DOHH2 (cell line): ENCODE measurements around the gene TRIM28.

Experiments
- H3F3A ChIP-seq: fragments of 200-600 bp; sonication (generic), shearing (Covaris generic); 2 replicates; pipeline ENCODE4 v1.6.0; 2016; ENCODE audit warnings: antibody characterized with exemption, mild to moderate bottlenecking; ENCODE audit not compliant: control insufficient read depth, insufficient read depth
- H3K27ac ChIP-seq: fragments of 200-600 bp; sonication (generic); 2 replicates; pipeline ENCODE4 v1.5.1; 2014; ENCODE audit warnings: low read depth, mild to moderate bottlenecking, low read length, moderate library complexity
- H3K27me3 ChIP-seq: fragments of 200-600 bp; sonication (generic); 2 replicates; pipeline ENCODE4 v1.6.1; 2014; ENCODE audit warnings: mild to moderate bottlenecking, low read length, mixed read lengths; ENCODE audit not compliant: control insufficient read depth
- H3K36me3 ChIP-seq: fragments of 200-600 bp; sonication (generic); 2 replicates; pipeline ENCODE4 v1.6.1; 2014; ENCODE audit warnings: mild to moderate bottlenecking, low read length, moderate library complexity, mixed read lengths; ENCODE audit not compliant: control insufficient read depth
- H3K4me1 ChIP-seq: fragments of 200-600 bp; sonication (generic); 2 replicates; pipeline ENCODE4 v1.6.1; 2014; ENCODE audit warnings: mild to moderate bottlenecking, low read length, mixed read lengths; ENCODE audit not compliant: control insufficient read depth
- H3K4me2 ChIP-seq: fragments of 200-600 bp; sonication (generic); 2 replicates; pipeline ENCODE4 v1.6.0; 2014; ENCODE audit warnings: mild to moderate bottlenecking, low read length, moderate library complexity
- H3K4me3 ChIP-seq: fragments of 200-600 bp; sonication (generic); 2 replicates; pipeline ENCODE4 v1.5.1; 2014; ENCODE audit warnings: mild to moderate bottlenecking, low read length, mixed read lengths
- H3K79me2 ChIP-seq: fragments of 200-600 bp; sonication (generic); 2 replicates; pipeline ENCODE4 v1.6.1; 2014; ENCODE audit warnings: mild to moderate bottlenecking, low read length, mixed read lengths; ENCODE audit not compliant: control insufficient read depth
- H3K9me2 ChIP-seq: fragments of 200-600 bp; sonication (generic); replicated peaks from 2 replicates; pipeline ENCODE4 v1.6.1; 2014; ENCODE audit warnings: mild to moderate bottlenecking, low read length, mixed read lengths; ENCODE audit not compliant: control insufficient read depth
- H3K9me3 ChIP-seq: fragments of 200-600 bp; sonication (generic); 2 replicates; pipeline ENCODE4 v1.6.1; 2014; ENCODE audit warnings: antibody characterized with exemption, low read length, mixed read lengths; ENCODE audit not compliant: control insufficient read depth, insufficient read depth
- H4K20me1 ChIP-seq: fragments of 200-600 bp; sonication (generic); 2 replicates; pipeline ENCODE4 v1.6.0; 2014; ENCODE audit warnings: low read depth, mild to moderate bottlenecking, antibody characterized with exemption, low read length, moderate library complexity; ENCODE audit not compliant: control insufficient read depth, insufficient read depth
- EZH2phosphoT487 ChIP-seq: fragments of 200-600 bp; sonication (generic); IDR thresholded peaks from 2 replicates; pipeline ENCODE4 v1.6.1; 2017; ENCODE audit warnings: borderline replicate concordance, mild to moderate bottlenecking, antibody characterized with exemption, low read length, moderate library complexity, mixed read lengths
- TF ChIP-seq, protein P1 (sequence below): fragments of 200-600 bp; sonication (generic); IDR thresholded peaks from one replicate; pipeline ENCODE4 v1.5.1; 2014; ENCODE audit warnings: antibody characterized with exemption, mild to moderate bottlenecking, low read depth, low read length; ENCODE audit not compliant: poor library complexity, severe bottlenecking

Gene TRIM28

DNA sequence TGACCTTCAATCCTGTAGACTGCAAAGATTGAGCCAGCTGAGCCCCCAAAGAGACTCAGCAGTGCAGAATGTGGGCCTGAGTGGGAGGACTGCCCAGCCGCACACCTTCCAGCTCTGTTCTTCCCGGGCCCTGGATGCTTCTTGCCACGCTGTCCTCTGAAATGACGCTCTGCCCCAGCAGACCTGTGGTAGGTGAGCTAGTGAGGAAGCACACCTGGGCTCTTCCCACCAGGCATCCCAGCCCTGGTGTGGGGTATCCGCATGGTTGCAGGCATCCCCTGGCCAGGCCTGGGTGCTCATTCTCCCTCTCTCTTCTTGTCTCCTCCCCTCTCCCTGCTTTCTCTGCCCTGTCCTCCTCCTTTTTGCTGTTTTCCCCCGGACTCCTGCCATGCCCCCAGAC lies 39.1 kb downstream of the TRIM28 start:
- Histone ChIP-seq H3K4me3 (no peak overlapping the region), H3K27me3 (no peaks in the 10 kb centered on the region), H3K4me2 (no peak overlapping the region), H3K9me3 (no peaks in the 10 kb centered on the region), H4K20me1 (no peaks in the 10 kb centered on the region), H3K79me2 (peaks cover 26% of the 10 kb centered on the region), H3K9me2 (no peaks in the 10 kb centered on the region), H3K27ac (no peak overlapping the region), H3K4me1 (peaks cover 21% of the 10 kb centered on the region), H3F3A (peaks cover 9% of the 10 kb centered on the region), H3K36me3 (peaks cover 16% of the 10 kb centered on the region)
- no peak for TF ChIP-seq EZH2phosphoT487
- TF ChIP-seq, protein P1, sequence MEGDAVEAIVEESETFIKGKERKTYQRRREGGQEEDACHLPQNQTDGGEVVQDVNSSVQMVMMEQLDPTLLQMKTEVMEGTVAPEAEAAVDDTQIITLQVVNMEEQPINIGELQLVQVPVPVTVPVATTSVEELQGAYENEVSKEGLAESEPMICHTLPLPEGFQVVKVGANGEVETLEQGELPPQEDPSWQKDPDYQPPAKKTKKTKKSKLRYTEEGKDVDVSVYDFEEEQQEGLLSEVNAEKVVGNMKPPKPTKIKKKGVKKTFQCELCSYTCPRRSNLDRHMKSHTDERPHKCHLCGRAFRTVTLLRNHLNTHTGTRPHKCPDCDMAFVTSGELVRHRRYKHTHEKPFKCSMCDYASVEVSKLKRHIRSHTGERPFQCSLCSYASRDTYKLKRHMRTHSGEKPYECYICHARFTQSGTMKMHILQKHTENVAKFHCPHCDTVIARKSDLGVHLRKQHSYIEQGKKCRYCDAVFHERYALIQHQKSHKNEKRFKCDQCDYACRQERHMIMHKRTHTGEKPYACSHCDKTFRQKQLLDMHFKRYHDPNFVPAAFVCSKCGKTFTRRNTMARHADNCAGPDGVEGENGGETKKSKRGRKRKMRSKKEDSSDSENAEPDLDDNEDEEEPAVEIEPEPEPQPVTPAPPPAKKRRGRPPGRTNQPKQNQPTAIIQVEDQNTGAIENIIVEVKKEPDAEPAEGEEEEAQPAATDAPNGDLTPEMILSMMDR, result no peak

DNA sequence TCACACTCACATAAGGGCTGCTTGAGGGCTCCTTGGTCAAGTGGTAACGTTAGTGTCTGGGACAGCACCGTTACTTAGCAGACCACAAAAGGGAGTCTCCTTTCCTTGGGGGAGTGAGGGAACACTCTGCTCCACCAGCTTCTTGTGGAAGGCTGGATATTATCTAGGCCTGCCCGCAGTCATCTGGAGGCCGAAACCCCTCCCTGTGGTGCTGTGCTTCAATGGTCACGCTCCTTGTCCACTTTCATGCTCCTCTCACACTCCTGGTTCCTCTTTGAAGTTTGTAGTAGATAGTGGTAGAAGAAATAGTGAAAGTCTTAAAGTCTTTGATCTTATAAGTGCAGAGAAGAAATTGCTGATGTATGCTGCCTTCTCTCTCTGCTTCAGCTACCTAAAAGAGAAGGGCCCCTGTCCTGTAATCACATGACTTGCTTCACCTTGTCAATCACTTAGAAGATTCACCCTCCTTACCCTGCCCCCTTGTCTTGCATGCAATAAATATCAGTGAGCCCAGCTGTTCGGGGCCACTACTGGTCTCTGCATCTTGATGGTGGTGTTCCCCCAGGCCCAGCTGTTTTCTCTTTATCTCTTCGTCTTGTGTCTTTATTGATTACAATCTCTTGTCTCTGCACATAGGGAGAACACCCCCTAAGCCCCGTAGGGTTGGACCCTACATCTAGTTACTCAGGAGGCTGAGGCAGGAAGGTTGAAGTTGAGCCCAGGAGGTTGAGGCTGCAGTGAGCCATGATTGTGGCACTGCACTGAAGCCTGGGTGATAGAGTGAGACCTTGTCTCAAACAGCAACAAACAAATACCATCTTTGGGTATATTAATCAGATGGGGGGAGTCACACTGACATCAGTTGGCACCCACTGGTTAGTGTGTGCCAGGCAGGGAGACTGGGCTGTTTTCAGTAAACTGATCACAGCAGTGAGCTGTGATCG lies 40.9 kb downstream of the TRIM28 start:
- TF ChIP-seq, protein P1, result no peak
- no peak for TF ChIP-seq EZH2phosphoT487
- Histone ChIP-seq H3K36me3 (peaks cover 16% of the 10 kb centered on the region), H3K9me3 (no peaks in the 10 kb centered on the region), H3K4me2 (no peak overlapping the region), H3K4me3 (no peak overlapping the region), H4K20me1 (no peaks in the 10 kb centered on the region), H3K9me2 (no peaks in the 10 kb centered on the region), H3K27me3 (no peaks in the 10 kb centered on the region), H3K27ac (no peak overlapping the region), H3K79me2 (peaks cover 9% of the 10 kb centered on the region), H3F3A (no peaks in the 10 kb centered on the region), H3K4me1 (peaks cover 4% of the 10 kb centered on the region)

GRCh38 chr19:58585442-58586132 lies 41.7 kb downstream of the TRIM28 start:
- TF ChIP-seq, protein P1, result no peak
- no peak for TF ChIP-seq EZH2phosphoT487
- Histone ChIP-seq H3K4me2 (no peak overlapping the region), H4K20me1 (no peaks in the 10 kb centered on the region), H3K9me2 (no peaks in the 10 kb centered on the region), H3K4me3 (no peak overlapping the region), H3K79me2 (peaks cover 4% of the 10 kb centered on the region; the same call in 1 of the 2 replicates), H3K9me3 (no peaks in the 10 kb centered on the region), H3K4me1 (peaks cover 4% of the 10 kb centered on the region), H3K27ac (no peak overlapping the region), H3F3A (no peaks in the 10 kb centered on the region), H3K27me3 (no peaks in the 10 kb centered on the region), H3K36me3 (peaks cover 16% of the 10 kb centered on the region)
